Measurements from ENCODE around the gene CSNK2B.

Gene CSNK2B

DNA sequence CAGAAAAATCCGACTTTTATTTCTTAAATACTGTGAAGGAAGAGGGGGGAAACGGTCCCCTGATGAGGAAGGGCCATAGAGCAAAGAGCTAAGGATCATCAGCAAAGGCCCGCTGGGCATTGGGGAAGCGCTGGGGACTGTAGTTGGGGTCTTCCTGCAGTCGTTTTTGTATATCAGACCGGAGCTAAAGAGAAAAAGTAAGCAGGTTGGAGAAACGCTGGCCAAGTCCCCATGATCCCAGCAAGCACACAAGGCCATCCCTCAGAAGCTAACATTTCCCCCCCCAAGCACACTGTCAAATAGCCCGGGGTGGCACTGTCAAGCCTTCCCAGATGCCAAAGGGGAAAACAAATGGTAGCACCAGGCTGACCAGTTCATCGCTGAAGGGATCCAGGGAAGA lies 26.8 kb upstream of the CSNK2B start:
- peaks cover 40 to 94% of the 10 kb centered on the region in 2 experiments for H3K36me3 ChIP-seq (ENCODE audit: control insufficient read depth in 2 of 2, insufficient read depth in 1 of 2, low read length in 2 of 2)
- H3K4me3 ChIP-seq (ENCODE audit: low read depth, low read length) = no peak overlapping the region
- no peaks in the 10 kb centered on the region for H3K4me1 ChIP-seq (ENCODE audit: control insufficient read depth, insufficient read depth, low read length)
- ChIA-PET POLR2A (interaction anchor here (0.5 to 11.0 kb wide), 12 partner anchors 12 to 817 kb away, joined by 3 to 123 read pairs (median 5); partner anchors contain the start of genes BAG6, C6orf47, GPANK1 and HSPA1B), CTCF (no interaction called here)
- 0 out of 2 replicates have a peak, but pooled peaks have one; percentile 51 for TF ChIP-seq ZNF10 (tag by site-specific recombination; IDR thresholded peaks at IDR 0.05)
- no peak for TF ChIP-seq ZNF155 (tag by site-specific recombination; IDR thresholded peaks at IDR 0.05)
- no peak overlapping the region; the same call in 1 of the 2 replicates for H3K27ac ChIP-seq (ENCODE audit: extremely low read depth, low read depth, low read length)
- H3K9me3 ChIP-seq (ENCODE audit: control insufficient read depth, insufficient read depth, low read depth, low read length) = no peaks in the 10 kb centered on the region

DNA sequence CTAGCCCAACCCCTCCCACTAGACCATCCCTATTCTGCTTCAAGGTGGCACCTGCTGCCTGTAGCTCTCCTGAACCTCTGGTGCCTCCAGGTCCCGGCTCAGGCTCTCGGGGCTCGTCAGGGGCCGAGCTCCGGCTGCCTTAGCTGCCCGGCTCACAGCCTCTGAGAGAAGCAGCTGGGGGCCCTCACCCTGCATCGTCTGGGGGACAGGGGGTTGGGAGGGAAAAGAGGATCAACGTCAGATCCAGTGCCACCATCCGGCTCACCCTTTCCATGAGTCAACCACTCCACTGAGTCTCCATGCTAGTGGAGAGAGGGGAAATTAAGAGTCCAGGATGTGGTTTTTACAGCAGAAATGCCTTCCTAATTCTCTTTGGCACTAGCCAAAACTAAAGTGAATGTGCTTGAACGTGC lies 26.4 kb upstream of the CSNK2B start:
- POLR2A ChIA-PET = interaction anchor here (0.5 to 11.0 kb wide), 10 partner anchors 12 to 145 kb away, joined by 3 to 123 read pairs (median 6); partner anchors contain the start of genes BAG6, C6orf47 and PRRC2A
- CTCF ChIA-PET = no interaction called here

More for the DNA sequence above, 26.4 kb upstream of the CSNK2B start:
- peaks cover 38 to 94% of the 10 kb centered on the region in 2 experiments for H3K36me3 ChIP-seq (ENCODE audit: control insufficient read depth in 2 of 2, insufficient read depth in 1 of 2, low read length in 2 of 2)
- no peaks in the 10 kb centered on the region for H3K9me3 ChIP-seq (ENCODE audit: control insufficient read depth, insufficient read depth, low read depth, low read length)
- H3K27ac ChIP-seq (ENCODE audit: extremely low read depth, low read depth, low read length) = no peak overlapping the region; the same call in 1 of the 2 replicates
- no peak overlapping the region for H3K4me3 ChIP-seq (ENCODE audit: low read depth, low read length)
- TF ChIP-seq ZNF707 (tag by site-specific recombination; IDR thresholded peaks at IDR 0.05) = no peak
- TF ChIP-seq ZNF292 (tag by site-specific recombination; IDR thresholded peaks at IDR 0.05; ENCODE audit: borderline replicate concordance, low read depth) = no peak
- TF ChIP-seq, protein P1, sequence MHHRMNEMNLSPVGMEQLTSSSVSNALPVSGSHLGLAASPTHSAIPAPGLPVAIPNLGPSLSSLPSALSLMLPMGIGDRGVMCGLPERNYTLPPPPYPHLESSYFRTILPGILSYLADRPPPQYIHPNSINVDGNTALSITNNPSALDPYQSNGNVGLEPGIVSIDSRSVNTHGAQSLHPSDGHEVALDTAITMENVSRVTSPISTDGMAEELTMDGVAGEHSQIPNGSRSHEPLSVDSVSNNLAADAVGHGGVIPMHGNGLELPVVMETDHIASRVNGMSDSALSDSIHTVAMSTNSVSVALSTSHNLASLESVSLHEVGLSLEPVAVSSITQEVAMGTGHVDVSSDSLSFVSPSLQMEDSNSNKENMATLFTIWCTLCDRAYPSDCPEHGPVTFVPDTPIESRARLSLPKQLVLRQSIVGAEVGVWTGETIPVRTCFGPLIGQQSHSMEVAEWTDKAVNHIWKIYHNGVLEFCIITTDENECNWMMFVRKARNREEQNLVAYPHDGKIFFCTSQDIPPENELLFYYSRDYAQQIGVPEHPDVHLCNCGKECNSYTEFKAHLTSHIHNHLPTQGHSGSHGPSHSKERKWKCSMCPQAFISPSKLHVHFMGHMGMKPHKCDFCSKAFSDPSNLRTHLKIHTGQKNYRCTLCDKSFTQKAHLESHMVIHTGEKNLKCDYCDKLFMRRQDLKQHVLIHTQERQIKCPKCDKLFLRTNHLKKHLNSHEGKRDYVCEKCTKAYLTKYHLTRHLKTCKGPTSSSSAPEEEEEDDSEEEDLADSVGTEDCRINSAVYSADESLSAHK (tag by site-specific recombination; IDR thresholded peaks at IDR 0.05) = no peak
- TF ChIP-seq YY1 (tag by site-specific recombination; IDR thresholded peaks at IDR 0.05) = no peak
- TF ChIP-seq SCRT1 (tag by site-specific recombination; IDR thresholded peaks at IDR 0.05; ENCODE audit: borderline replicate concordance) = no peak
- TF ChIP-seq ZNF560 (tag by site-specific recombination; IDR thresholded peaks at IDR 0.05; ENCODE audit: borderline replicate concordance) = no peak
- no peak for TF ChIP-seq ZBTB48 (tag by site-specific recombination; IDR thresholded peaks at IDR 0.05)
- no peak for TF ChIP-seq REPIN1 (tag by site-specific recombination; IDR thresholded peaks at IDR 0.05; ENCODE audit: low read depth)
- no peak for TF ChIP-seq SP7 (tag by site-specific recombination; IDR thresholded peaks at IDR 0.05)
- no peak for TF ChIP-seq PRDM1 (tag by site-specific recombination; IDR thresholded peaks at IDR 0.05)
- no peak for TF ChIP-seq ZNF391 (tag by site-specific recombination; IDR thresholded peaks at IDR 0.05; ENCODE audit: borderline replicate concordance, low read depth)
- no peak for TF ChIP-seq ZNF335 (tag by site-specific recombination; conservative IDR thresholded peaks at IDR 0.05)
- no peak for TF ChIP-seq EGR2 (tag by site-specific recombination; IDR thresholded peaks at IDR 0.05; ENCODE audit: low read depth)
- no peak for TF ChIP-seq ZNF302 (tag by site-specific recombination; IDR thresholded peaks at IDR 0.05; ENCODE audit: low read depth)
- no peak for TF ChIP-seq ZNF433 (tag by site-specific recombination; IDR thresholded peaks at IDR 0.05; ENCODE audit: low read depth)
- TF ChIP-seq ZNF549 (tag by site-specific recombination; IDR thresholded peaks at IDR 0.05) = no peak
- TF ChIP-seq, protein P2, sequence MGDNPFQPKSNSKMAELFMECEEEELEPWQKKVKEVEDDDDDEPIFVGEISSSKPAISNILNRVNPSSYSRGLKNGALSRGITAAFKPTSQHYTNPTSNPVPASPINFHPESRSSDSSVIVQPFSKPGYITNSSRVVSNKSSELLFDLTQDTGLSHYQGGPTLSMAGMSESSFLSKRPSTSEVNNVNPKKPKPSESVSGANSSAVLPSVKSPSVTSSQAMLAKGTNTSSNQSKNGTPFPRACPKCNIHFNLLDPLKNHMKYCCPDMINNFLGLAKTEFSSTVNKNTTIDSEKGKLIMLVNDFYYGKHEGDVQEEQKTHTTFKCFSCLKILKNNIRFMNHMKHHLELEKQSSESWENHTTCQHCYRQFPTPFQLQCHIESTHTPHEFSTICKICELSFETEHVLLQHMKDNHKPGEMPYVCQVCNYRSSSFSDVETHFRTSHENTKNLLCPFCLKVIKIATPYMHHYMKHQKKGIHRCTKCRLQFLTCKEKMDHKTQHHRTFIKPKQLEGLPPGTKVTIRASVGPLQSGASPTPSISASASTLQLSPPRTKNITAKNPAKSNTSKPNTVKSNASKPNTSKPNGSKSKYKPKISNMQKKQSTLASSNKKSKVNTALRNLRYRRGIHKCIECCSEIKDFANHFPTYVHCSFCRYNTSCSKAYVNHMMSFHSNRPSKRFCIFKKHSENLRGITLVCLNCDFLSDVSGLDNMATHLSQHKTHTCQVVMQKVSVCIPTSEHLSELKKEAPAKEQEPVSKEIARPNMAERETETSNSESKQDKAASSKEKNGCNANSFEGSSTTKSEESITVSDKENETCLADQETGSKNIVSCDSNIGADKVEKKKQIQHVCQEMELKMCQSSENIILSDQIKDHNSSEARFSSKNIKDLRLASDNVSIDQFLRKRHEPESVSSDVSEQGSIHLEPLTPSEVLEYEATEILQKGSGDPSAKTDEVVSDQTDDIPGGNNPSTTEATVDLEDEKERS (tag by site-specific recombination; IDR thresholded peaks at IDR 0.05) = no peak
- TF ChIP-seq ZFHX2 (tag by site-specific recombination; conservative IDR thresholded peaks at IDR 0.05) = no peak
- no peak for TF ChIP-seq ZNF658 (tag by site-specific recombination; IDR thresholded peaks at IDR 0.05)
- TF ChIP-seq, protein P3, sequence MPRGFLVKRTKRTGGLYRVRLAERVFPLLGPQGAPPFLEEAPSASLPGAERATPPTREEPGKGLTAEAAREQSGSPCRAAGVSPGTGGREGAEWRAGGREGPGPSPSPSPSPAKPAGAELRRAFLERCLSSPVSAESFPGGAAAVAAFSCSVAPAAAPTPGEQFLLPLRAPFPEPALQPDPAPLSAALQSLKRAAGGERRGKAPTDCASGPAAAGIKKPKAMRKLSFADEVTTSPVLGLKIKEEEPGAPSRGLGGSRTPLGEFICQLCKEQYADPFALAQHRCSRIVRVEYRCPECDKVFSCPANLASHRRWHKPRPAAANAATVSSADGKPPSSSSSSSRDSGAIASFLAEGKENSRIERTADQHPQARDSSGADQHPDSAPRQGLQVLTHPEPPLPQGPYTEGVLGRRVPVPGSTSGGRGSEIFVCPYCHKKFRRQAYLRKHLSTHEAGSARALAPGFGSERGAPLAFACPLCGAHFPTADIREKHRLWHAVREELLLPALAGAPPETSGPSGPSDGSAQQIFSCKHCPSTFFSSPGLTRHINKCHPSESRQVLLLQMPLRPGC (tag by site-specific recombination; IDR thresholded peaks at IDR 0.05) = no peak
- H3K4me1 ChIP-seq (ENCODE audit: control insufficient read depth, insufficient read depth, low read length) = no peaks in the 10 kb centered on the region
